Muscle layer of colon (tissue), 2 donors: Measurements from ENCODE around the gene SEC14L1.

Source experiments
- H3K27ac ChIP-seq: one replicate; pipeline ENCODE4 v1.7.0; 2013; ENCODE audit warnings: low read depth, mild to moderate bottlenecking, low read length, moderate library complexity
- H3K27me3 ChIP-seq, 2 donors: one replicate each; pipeline ENCODE4 v1.7.0; 2013; ENCODE audit warnings: low read length in 2 of 2, mild to moderate bottlenecking in 2 of 2; ENCODE audit not compliant: insufficient read depth in 2 of 2, control insufficient read depth in 1 of 2
- H3K36me3 ChIP-seq: one replicate; pipeline ENCODE4 v1.7.0; 2013; ENCODE audit warnings: mild to moderate bottlenecking, low read length; ENCODE audit not compliant: insufficient read depth
- H3K4me1 ChIP-seq: one replicate; pipeline ENCODE4 v1.7.0; 2013; ENCODE audit warnings: mild to moderate bottlenecking, low read length; ENCODE audit not compliant: insufficient read depth
- H3K4me3 ChIP-seq, 2 donors: one replicate each; pipeline ENCODE4 v1.7.0; 2013; ENCODE audit warnings: low read length in 2 of 2, low read depth in 1 of 2, mild to moderate bottlenecking in 1 of 2, moderate library complexity in 1 of 2
- H3K9ac ChIP-seq: one replicate; pipeline ENCODE4 v1.7.0; 2013; ENCODE audit warnings: low read length
- H3K9me3 ChIP-seq: one replicate; pipeline ENCODE4 v1.7.0; 2013; ENCODE audit warnings: mild to moderate bottlenecking, low read length
- donor health status: abdominal sarcoma.
- donor health status: Adenocarcinoma of cecum.

The SEC14L1 gene

GRCh38 chr17:77167472-77168306 is 26.9 kb downstream of the SEC14L1 start:
- no peaks in the 10 kb centered on the region for H3K27me3 ChIP-seq
- no peak overlapping the region for H3K9ac ChIP-seq
- H3K9me3 ChIP-seq: peaks cover 9% of the 10 kb centered on the region
- no peaks in the 10 kb centered on the region for H3K36me3 ChIP-seq
- H3K4me1 ChIP-seq: peaks cover 31% of the 10 kb centered on the region
- no peak overlapping the region for H3K4me3 ChIP-seq
- H3K27ac ChIP-seq: no peak overlapping the region

DNA sequence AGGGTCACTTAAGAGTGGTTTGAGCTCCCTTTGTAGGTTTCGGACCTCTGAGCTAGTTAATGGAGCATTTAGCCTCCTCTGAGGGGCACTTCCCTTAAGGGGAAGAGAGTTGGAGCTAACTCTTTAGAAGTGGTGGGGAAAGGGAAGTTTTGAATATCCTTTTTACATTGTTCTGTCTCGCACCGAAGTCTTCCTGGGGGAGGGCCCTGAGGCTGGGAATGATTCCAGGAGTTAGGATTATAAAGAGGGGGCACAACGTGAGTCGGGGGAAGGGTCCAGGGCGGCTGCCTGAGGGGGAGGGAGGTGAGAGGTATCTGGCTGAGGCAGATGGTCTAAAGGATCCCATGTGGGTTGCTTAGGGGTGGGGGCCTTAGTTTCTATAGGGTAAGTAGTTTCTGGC is 32.3 kb downstream of the SEC14L1 start:
- peaks cover 12% of the 10 kb centered on the region for H3K36me3 ChIP-seq
- H3K27me3 ChIP-seq: no peaks in the 10 kb centered on the region
- no peak overlapping the region for H3K27ac ChIP-seq
- peaks cover 6% of the 10 kb centered on the region for H3K9me3 ChIP-seq
- H3K4me1 ChIP-seq: no peaks in the 10 kb centered on the region
- no peak overlapping the region for H3K9ac ChIP-seq
- H3K4me3 ChIP-seq: no peak overlapping the region

GRCh38 chr17:77174928-77175661 is 34.3 kb downstream of the SEC14L1 start:
- Histone ChIP-seq H3K9ac (no peak overlapping the region), H3K27me3 (no peaks in the 10 kb centered on the region), H3K27ac (no peak overlapping the region), H3K9me3 (peaks cover 5% of the 10 kb centered on the region), H3K36me3 (peaks cover 12% of the 10 kb centered on the region), H3K4me1 (no peaks in the 10 kb centered on the region), H3K4me3 (no peak overlapping the region)

DNA sequence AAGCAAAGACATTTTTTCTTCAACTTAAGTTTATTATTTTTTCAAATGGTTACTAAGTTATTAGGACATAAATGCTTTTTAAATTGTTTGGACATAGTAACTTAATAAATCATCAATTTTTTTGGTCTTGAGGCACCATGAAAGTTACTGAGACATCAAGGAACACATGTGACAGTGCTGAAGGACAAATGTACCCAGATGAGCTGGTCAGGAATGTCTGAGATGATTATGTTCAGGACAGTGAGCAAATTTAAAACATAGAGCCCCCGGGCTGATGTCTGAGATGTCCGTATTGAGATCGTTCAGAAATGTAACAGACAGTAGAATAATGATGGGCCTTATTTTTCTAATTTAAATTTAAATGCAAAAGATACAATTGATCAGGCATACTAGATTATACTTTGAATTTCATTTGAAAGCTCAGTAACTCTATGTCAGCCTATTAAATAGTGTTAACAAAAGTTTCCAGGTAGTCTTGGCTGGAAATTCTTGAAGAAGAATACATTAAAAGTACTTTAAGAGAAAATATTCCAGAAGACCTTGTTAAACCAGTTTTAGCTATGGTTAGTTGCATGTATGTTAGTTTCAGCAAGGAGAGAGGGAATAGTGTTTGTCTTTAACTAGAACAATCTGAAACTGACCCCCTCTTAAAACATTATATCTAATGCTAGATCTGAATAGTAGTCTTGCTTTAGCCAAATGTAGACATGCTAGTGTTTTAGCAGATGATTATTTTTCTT is 36.4 kb downstream of the SEC14L1 start:
- Histone ChIP-seq H3K4me3 (no peak overlapping the region), H3K9me3 (peaks cover 5% of the 10 kb centered on the region), H3K27ac (no peak overlapping the region), H3K27me3 (no peaks in the 10 kb centered on the region), H3K9ac (no peak overlapping the region), H3K4me1 (no peaks in the 10 kb centered on the region), H3K36me3 (peaks cover 12% of the 10 kb centered on the region)

DNA sequence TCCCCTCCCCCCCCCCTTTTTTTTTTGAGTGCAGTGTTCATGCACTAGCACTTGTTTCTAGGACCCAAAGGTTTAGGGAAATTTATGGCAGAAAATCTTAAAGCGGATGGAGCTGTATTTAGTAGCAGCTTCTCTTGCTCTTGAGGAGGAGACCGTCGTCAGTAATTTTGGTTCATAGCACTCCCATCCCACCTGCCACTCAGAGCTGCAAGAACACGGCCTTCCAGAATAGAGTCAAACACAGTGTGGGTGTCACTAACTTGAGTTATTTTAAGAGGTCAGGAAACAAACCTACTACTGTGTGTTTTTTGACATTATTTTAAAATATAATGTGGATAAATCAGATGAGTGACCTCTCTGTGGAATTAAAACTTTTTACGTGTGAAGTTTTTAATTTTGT is 37.3 kb downstream of the SEC14L1 start:
- Histone ChIP-seq H3K9ac (no peak overlapping the region), H3K27me3 (no peaks in the 10 kb centered on the region), H3K9me3 (peaks cover 5% of the 10 kb centered on the region), H3K4me3 (no peak overlapping the region), H3K4me1 (no peaks in the 10 kb centered on the region), H3K36me3 (peaks cover 12% of the 10 kb centered on the region), H3K27ac (no peak overlapping the region)

DNA sequence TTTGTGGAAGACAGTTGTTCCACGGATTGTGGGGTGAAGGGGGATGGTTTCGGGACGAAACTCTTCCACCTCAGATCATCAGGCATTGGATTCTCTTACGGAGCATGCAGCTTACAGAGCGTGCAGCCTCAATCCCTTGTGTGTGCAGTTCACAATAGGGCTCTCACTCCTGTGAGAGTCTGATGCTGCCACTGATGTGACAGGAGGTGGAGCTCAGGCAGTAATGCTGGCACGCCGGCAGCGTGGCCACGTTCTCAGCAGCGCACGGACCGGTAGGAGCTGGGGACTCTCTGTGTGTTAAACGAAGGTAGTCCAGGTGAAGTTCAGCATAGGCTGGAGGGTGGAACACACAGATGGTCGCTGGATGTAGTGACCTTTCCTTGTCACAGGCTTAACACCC is 37.8 kb downstream of the SEC14L1 start:
- no peaks in the 10 kb centered on the region for H3K4me1 ChIP-seq

GRCh38 chr17:77180503-77181357 is 40.0 kb downstream of the SEC14L1 start:
- H3K4me1 ChIP-seq: no peaks in the 10 kb centered on the region
- no peak overlapping the region for H3K9ac ChIP-seq
- no peak overlapping the region for H3K27ac ChIP-seq
- H3K36me3 ChIP-seq: no peaks in the 10 kb centered on the region
- no peaks in the 10 kb centered on the region for H3K9me3 ChIP-seq
- H3K4me3 ChIP-seq: no peak overlapping the region
- no peaks in the 10 kb centered on the region for H3K27me3 ChIP-seq

More for the DNA sequence above, 37.8 kb downstream of the SEC14L1 start:
- H3K4me3 ChIP-seq: no peak overlapping the region
- H3K9ac ChIP-seq: no peak overlapping the region
- peaks cover 5% of the 10 kb centered on the region for H3K9me3 ChIP-seq
- no peak overlapping the region for H3K27ac ChIP-seq
- peaks cover 12% of the 10 kb centered on the region for H3K36me3 ChIP-seq
- no peaks in the 10 kb centered on the region for H3K27me3 ChIP-seq

GRCh38 chr17:77182205-77183172 is 41.7 kb downstream of the SEC14L1 start:
- Histone ChIP-seq H3K9me3 (no peaks in the 10 kb centered on the region), H3K27ac (no peak overlapping the region), H3K4me3 (no peak overlapping the region), H3K4me1 (no peaks in the 10 kb centered on the region), H3K27me3 (no peaks in the 10 kb centered on the region), H3K9ac (no peak overlapping the region), H3K36me3 (no peaks in the 10 kb centered on the region)

DNA sequence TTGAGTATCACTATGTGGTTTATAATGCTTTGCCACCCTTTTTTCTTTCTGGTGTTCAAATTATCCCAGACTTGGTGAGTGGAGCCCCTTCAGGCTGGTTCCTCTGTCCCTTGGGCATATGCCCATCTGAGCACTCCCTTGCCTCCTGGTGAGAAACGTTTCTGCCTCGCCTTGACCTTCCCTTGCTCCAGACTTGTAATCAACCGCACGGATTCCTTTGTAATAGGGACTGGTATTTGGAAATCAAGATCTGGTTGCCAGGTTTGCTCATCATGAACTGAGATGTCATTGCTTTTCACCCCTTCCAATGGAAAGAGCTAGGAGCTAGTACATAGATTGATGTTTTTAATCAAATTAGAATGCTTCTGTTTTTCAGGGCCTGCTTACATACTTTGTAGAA is 43.7 kb downstream of the SEC14L1 start:
- H3K4me1 ChIP-seq: peaks cover 5% of the 10 kb centered on the region
- no peak overlapping the region for H3K27ac ChIP-seq
- H3K9ac ChIP-seq: no peak overlapping the region
- H3K27me3 ChIP-seq: no peaks in the 10 kb centered on the region
- no peak overlapping the region for H3K4me3 ChIP-seq
- no peaks in the 10 kb centered on the region for H3K9me3 ChIP-seq
- no peaks in the 10 kb centered on the region for H3K36me3 ChIP-seq

GRCh38 chr17:77185137-77185536 is 44.4 kb downstream of the SEC14L1 start:
- Histone ChIP-seq H3K27ac (no peak overlapping the region), H3K4me3 (no peak overlapping the region), H3K9ac (no peak overlapping the region), H3K4me1 (peaks cover 5% of the 10 kb centered on the region), H3K36me3 (no peaks in the 10 kb centered on the region), H3K9me3 (no peaks in the 10 kb centered on the region), H3K27me3 (no peaks in the 10 kb centered on the region)
